ENCODE data around the gene PLXDC1.

PLXDC1 gene

DNA sequence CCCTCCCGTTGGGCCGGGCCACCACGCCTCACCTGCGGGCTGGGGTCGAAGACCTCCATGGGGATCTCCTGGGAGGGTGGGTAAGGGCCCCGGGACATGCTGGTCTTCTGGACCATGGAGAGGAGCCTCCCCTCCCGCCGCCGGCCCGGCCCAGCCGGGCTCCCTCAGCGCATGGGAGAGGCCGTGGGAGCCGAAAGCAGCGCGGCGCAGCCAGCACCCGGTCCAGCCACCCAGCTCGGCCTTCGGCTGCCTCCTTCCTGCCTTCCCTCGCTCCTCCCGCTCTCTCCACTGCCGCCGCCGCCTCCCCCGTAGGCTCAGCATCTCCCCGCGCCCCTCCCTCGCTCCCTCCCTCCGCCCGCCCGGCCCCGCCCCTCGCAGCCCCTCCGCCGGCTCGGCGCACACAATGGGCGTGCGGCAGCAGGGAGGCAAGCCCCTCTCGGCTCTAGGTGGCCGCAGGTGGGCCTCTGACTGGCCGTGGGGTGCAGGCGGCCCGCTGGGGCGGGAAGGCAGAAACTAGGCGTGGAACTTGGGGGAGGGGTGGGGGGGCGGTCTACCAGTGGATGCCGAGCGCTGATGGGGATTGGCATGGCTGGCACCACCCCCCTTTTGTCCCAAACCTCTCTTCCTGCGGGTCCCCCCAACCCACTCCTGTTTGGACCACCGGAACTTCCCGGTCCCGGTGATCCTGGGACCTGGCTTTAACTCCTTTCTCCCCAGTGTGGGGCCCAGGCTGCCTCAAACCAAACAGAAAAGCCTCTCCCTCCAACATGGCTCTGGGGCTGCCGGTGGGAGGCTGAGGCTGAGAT is 46.1 kb upstream of the PLXDC1 start, which contains the start of gene CACNB1 (continued):
- TF ChIP-seq, protein P1, sequence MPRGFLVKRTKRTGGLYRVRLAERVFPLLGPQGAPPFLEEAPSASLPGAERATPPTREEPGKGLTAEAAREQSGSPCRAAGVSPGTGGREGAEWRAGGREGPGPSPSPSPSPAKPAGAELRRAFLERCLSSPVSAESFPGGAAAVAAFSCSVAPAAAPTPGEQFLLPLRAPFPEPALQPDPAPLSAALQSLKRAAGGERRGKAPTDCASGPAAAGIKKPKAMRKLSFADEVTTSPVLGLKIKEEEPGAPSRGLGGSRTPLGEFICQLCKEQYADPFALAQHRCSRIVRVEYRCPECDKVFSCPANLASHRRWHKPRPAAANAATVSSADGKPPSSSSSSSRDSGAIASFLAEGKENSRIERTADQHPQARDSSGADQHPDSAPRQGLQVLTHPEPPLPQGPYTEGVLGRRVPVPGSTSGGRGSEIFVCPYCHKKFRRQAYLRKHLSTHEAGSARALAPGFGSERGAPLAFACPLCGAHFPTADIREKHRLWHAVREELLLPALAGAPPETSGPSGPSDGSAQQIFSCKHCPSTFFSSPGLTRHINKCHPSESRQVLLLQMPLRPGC (tag by site-specific recombination; IDR thresholded peaks at IDR 0.05), result no peak
- TF ChIP-seq, protein P2, sequence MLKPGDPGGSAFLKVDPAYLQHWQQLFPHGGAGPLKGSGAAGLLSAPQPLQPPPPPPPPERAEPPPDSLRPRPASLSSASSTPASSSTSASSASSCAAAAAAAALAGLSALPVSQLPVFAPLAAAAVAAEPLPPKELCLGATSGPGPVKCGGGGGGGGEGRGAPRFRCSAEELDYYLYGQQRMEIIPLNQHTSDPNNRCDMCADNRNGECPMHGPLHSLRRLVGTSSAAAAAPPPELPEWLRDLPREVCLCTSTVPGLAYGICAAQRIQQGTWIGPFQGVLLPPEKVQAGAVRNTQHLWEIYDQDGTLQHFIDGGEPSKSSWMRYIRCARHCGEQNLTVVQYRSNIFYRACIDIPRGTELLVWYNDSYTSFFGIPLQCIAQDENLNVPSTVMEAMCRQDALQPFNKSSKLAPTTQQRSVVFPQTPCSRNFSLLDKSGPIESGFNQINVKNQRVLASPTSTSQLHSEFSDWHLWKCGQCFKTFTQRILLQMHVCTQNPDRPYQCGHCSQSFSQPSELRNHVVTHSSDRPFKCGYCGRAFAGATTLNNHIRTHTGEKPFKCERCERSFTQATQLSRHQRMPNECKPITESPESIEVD (tag by site-specific recombination; IDR thresholded peaks at IDR 0.05), result no peak
- TF ChIP-seq ZNF660 (tag by site-specific recombination; IDR thresholded peaks at IDR 0.05) (0 out of 2 replicates have a peak, but pooled peaks have one; percentile 53), ZNF792 (tag by site-specific recombination; IDR thresholded peaks at IDR 0.05) (no peak), SP7 (tag by site-specific recombination; IDR thresholded peaks at IDR 0.05) (peak; percentile 25; the same call in 1 of the 2 replicates), KLF16 (tag by site-specific recombination; IDR thresholded peaks at IDR 0.05) (peak; percentile 73; the same call in 1 of the 2 replicates), ZFP37 (tag by site-specific recombination; IDR thresholded peaks at IDR 0.05) (no peak), ZSCAN30 (tag by site-specific recombination; IDR thresholded peaks at IDR 0.05) (0 out of 2 replicates have a peak, but pooled peaks have one; percentile 30), SP2 (tag by site-specific recombination; IDR thresholded peaks at IDR 0.05) (peak; percentile 83), ZNF311 (tag by site-specific recombination; IDR thresholded peaks at IDR 0.05; ENCODE audit: borderline replicate concordance) (no peak), KLF17 (tag by site-specific recombination; IDR thresholded peaks at IDR 0.05) (peak; percentile 24; the same call in 1 of the 2 replicates), ZFP69B (tag by site-specific recombination; IDR thresholded peaks at IDR 0.05) (0 out of 2 replicates have a peak, but pooled peaks have one; percentile 20), ZNF707 (tag by site-specific recombination; IDR thresholded peaks at IDR 0.05) (no peak), ZNF366 (tag by site-specific recombination; conservative IDR thresholded peaks at IDR 0.05) (peak; percentile 78), ZNF398 (tag by site-specific recombination; IDR thresholded peaks at IDR 0.05) (peak; percentile 87), ZNF335 (tag by site-specific recombination; conservative IDR thresholded peaks at IDR 0.05) (peak; percentile 41; the same call in 1 of the 2 replicates), ZNF585B (tag by site-specific recombination; IDR thresholded peaks at IDR 0.05) (no peak)
- TF ChIP-seq, protein P3, sequence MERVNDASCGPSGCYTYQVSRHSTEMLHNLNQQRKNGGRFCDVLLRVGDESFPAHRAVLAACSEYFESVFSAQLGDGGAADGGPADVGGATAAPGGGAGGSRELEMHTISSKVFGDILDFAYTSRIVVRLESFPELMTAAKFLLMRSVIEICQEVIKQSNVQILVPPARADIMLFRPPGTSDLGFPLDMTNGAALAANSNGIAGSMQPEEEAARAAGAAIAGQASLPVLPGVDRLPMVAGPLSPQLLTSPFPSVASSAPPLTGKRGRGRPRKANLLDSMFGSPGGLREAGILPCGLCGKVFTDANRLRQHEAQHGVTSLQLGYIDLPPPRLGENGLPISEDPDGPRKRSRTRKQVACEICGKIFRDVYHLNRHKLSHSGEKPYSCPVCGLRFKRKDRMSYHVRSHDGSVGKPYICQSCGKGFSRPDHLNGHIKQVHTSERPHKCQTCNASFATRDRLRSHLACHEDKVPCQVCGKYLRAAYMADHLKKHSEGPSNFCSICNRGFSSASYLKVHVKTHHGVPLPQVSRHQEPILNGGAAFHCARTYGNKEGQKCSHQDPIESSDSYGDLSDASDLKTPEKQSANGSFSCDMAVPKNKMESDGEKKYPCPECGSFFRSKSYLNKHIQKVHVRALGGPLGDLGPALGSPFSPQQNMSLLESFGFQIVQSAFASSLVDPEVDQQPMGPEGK (tag by site-specific recombination; IDR thresholded peaks at IDR 0.05), result peak; percentile 63
- TF ChIP-seq, protein P4, sequence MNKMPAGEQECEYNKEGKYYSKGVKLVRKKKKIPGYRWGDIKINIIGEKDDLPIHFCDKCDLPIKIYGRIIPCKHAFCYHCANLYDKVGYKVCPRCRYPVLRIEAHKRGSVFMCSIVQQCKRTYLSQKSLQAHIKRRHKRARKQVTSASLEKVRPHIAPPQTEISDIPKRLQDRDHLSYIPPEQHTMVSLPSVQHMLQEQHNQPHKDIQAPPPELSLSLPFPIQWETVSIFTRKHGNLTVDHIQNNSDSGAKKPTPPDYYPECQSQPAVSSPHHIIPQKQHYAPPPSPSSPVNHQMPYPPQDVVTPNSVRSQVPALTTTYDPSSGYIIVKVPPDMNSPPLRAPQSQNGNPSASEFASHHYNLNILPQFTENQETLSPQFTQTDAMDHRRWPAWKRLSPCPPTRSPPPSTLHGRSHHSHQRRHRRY (tag by site-specific recombination; IDR thresholded peaks at IDR 0.05), result no peak
- TF ChIP-seq, protein P5, sequence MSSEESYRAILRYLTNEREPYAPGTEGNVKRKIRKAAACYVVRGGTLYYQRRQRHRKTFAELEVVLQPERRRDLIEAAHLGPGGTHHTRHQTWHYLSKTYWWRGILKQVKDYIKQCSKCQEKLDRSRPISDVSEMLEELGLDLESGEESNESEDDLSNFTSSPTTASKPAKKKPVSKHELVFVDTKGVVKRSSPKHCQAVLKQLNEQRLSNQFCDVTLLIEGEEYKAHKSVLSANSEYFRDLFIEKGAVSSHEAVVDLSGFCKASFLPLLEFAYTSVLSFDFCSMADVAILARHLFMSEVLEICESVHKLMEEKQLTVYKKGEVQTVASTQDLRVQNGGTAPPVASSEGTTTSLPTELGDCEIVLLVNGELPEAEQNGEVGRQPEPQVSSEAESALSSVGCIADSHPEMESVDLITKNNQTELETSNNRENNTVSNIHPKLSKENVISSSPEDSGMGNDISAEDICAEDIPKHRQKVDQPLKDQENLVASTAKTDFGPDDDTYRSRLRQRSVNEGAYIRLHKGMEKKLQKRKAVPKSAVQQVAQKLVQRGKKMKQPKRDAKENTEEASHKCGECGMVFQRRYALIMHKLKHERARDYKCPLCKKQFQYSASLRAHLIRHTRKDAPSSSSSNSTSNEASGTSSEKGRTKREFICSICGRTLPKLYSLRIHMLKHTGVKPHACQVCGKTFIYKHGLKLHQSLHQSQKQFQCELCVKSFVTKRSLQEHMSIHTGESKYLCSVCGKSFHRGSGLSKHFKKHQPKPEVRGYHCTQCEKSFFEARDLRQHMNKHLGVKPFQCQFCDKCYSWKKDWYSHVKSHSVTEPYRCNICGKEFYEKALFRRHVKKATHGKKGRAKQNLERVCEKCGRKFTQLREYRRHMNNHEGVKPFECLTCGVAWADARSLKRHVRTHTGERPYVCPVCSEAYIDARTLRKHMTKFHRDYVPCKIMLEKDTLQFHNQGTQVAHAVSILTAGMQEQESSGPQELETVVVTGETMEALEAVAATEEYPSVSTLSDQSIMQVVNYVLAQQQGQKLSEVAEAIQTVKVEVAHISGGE (tag by site-specific recombination; conservative IDR thresholded peaks at IDR 0.05; ENCODE audit: low read depth), result peak; percentile 20; the same call in 1 of the 2 replicates
- TF ChIP-seq, protein P6, sequence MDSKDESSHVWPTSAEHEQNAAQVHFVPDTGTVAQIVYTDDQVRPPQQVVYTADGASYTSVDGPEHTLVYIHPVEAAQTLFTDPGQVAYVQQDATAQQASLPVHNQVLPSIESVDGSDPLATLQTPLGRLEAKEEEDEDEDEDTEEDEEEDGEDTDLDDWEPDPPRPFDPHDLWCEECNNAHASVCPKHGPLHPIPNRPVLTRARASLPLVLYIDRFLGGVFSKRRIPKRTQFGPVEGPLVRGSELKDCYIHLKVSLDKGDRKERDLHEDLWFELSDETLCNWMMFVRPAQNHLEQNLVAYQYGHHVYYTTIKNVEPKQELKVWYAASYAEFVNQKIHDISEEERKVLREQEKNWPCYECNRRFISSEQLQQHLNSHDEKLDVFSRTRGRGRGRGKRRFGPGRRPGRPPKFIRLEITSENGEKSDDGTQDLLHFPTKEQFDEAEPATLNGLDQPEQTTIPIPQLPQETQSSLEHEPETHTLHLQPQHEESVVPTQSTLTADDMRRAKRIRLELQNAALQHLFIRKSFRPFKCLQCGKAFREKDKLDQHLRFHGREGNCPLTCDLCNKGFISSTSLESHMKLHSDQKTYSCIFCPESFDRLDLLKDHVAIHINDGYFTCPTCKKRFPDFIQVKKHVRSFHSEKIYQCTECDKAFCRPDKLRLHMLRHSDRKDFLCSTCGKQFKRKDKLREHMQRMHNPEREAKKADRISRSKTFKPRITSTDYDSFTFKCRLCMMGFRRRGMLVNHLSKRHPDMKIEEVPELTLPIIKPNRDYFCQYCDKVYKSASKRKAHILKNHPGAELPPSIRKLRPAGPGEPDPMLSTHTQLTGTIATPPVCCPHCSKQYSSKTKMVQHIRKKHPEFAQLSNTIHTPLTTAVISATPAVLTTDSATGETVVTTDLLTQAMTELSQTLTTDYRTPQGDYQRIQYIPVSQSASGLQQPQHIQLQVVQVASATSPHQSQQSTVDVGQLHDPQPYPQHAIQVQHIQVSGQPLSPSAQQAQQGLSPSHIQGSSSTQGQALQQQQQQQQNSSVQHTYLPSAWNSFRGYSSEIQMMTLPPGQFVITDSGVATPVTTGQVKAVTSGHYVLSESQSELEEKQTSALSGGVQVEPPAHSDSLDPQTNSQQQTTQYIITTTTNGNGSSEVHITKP (tag by site-specific recombination; IDR thresholded peaks at IDR 0.05), result peak; percentile 55; the same call in 1 of the 2 replicates
